Astrocyte (in vitro differentiated cells and primary cell): Measurements from ENCODE around the gene CLIP4. TPM values are rescaled to one million over a fixed set of nuclear protein-coding genes. Genes with fewer than 3 reads are reported as not detected.

ENCODE experiments used
- DNase-seq: peaks from one replicate; pipeline ENCODE4 v3.0.0-alpha.2; 2010; ENCODE audit warnings: low read depth
- FAIRE-seq: peaks from 2 replicates; lab custom pipeline; 2011; peaks lifted over from hg19 to GRCh38; lab: Jason Lieb, UNC
- H2AFZ ChIP-seq: 2 replicates; pipeline ENCODE4 v1.6.0; 2012; ENCODE audit warnings: low read depth, low read length, inconsistent platforms
- H3K27ac ChIP-seq: 2 replicates; pipeline ENCODE4 v1.5.1; 2011; ENCODE audit warnings: low read depth, low read length, inconsistent platforms
- H3K27me3 ChIP-seq: 2 replicates; pipeline ENCODE4 v1.6.0; 2011; ENCODE audit warnings: low read length, inconsistent platforms; ENCODE audit not compliant: insufficient read depth
- H3K36me3 ChIP-seq: 2 replicates; pipeline ENCODE4 v1.5.1; 2011; ENCODE audit warnings: low read length, inconsistent platforms; ENCODE audit not compliant: insufficient read depth
- H3K4me1 ChIP-seq: 2 replicates; pipeline ENCODE4 v1.5.1; 2011; ENCODE audit warnings: low read length, inconsistent platforms; ENCODE audit not compliant: insufficient read depth
- H3K4me2 ChIP-seq: 2 replicates; pipeline ENCODE4 v1.6.0; 2012; ENCODE audit warnings: low read length, inconsistent platforms
- H3K4me3 ChIP-seq: 2 replicates; pipeline ENCODE4 v1.5.1; 2011; ENCODE audit warnings: low read depth, mild to moderate bottlenecking, low read length, inconsistent platforms; ENCODE audit not compliant: insufficient read depth
- H3K79me2 ChIP-seq: 2 replicates; pipeline ENCODE4 v1.6.0; 2012; ENCODE audit warnings: mild to moderate bottlenecking, low read length, inconsistent platforms; ENCODE audit not compliant: insufficient read depth
- H3K9ac ChIP-seq: 2 replicates; pipeline ENCODE4 v1.6.0; 2012; ENCODE audit warnings: mild to moderate bottlenecking, low read length, inconsistent platforms
- H3K9me3 ChIP-seq: 2 replicates; pipeline ENCODE4 v1.5.1; 2012; ENCODE audit warnings: low read depth, mild to moderate bottlenecking, low read length, inconsistent platforms; ENCODE audit not compliant: insufficient read depth
- H4K20me1 ChIP-seq: 2 replicates; pipeline ENCODE4 v1.6.0; 2012; ENCODE audit warnings: low read length, inconsistent platforms; ENCODE audit not compliant: insufficient read depth
- H3K27ac Mint-ChIP-seq: one replicate; pipeline ENCODE4 v1.8.0; 2021; ENCODE audit warnings: mild to moderate bottlenecking, mixed read lengths; ENCODE audit not compliant: unreplicated experiment
- H3K27me3 Mint-ChIP-seq: one replicate; pipeline ENCODE4 v1.8.0; 2021; ENCODE audit warnings: low read depth, mixed read lengths; ENCODE audit not compliant: unreplicated experiment
- H3K36me3 Mint-ChIP-seq: one replicate; pipeline ENCODE4 v1.8.0; 2021; ENCODE audit warnings: low read depth, mixed read lengths; ENCODE audit not compliant: unreplicated experiment
- H3K4me1 Mint-ChIP-seq: one replicate; pipeline ENCODE4 v1.8.0; 2021; ENCODE audit warnings: low read depth, mixed read lengths; ENCODE audit not compliant: unreplicated experiment
- H3K4me3 Mint-ChIP-seq: one replicate; pipeline ENCODE4 v1.8.0; 2021; ENCODE audit warnings: mild to moderate bottlenecking, moderate library complexity, mixed read lengths; ENCODE audit not compliant: unreplicated experiment
- H3K9me3 Mint-ChIP-seq: one replicate; pipeline ENCODE4 v1.8.0; 2021; ENCODE audit warnings: mild to moderate bottlenecking, mixed read lengths; ENCODE audit not compliant: unreplicated experiment
- EZH2 ChIP-seq: IDR thresholded peaks from 2 replicates; pipeline ENCODE4 v1.6.1; 2012; ENCODE audit warnings: mild to moderate bottlenecking, low read length, inconsistent platforms; ENCODE audit not compliant: insufficient read depth
- total RNA-seq: library from RNA; stranded (reverse); gene quantifications from 2 replicates; pipeline ENCODE4 v1.2.1, GENCODE V29; 2021
- TF ChIP-seq, protein P1 (sequence below): IDR thresholded peaks from 2 replicates; pipeline ENCODE4 v1.5.1; 2011; ENCODE audit warnings: low read depth, mild to moderate bottlenecking, inconsistent platforms, low read length, moderate library complexity; ENCODE audit not compliant: insufficient read depth

CLIP4 gene
- total RNA-seq, 1 donor from 2014 or later = 18.4 TPM

DNA sequence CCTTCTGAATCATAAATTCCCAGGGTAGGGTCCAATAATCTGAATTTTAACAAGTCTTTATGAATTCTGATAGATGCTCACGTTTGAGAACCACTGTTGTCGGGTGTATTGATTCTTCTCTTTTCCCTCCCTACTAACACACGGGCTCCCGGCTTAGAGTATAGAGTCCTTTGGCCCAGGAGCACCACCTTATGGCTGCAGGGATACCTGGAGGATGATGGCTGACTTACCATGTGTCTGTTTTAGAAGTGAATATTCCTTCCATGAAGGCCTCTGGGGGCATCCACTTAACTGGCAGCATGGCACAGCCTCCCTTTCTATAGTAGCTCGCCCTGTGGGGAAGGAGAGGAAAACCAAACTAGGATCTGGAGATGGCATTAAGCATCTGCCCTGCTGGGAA lies 91.7 kb downstream of the CLIP4 start:
- Mint-ChIP-seq H3K36me3 (no peaks in the 10 kb centered on the region), H3K4me1 (peaks cover 11% of the 10 kb centered on the region), H3K4me3 (no peak overlapping the region), H3K27ac (no peak overlapping the region), H3K9me3 (peaks cover 3% of the 10 kb centered on the region), H3K27me3 (peaks cover 2% of the 10 kb centered on the region)
- DNase-seq = no peak
- Histone ChIP-seq H3K36me3 (no peaks in the 10 kb centered on the region), H3K9me3 (no peaks in the 10 kb centered on the region), H3K27me3 (no peaks in the 10 kb centered on the region), H3K4me2 (no peak overlapping the region), H3K27ac (no peak overlapping the region), H3K79me2 (no peaks in the 10 kb centered on the region), H3K4me1 (peaks cover 3% of the 10 kb centered on the region), H3K9ac (no peak overlapping the region), H3K4me3 (no peak overlapping the region), H4K20me1 (no peaks in the 10 kb centered on the region), H2AFZ (no peak overlapping the region)
- TF ChIP-seq EZH2 = no peak
- TF ChIP-seq, protein P1, sequence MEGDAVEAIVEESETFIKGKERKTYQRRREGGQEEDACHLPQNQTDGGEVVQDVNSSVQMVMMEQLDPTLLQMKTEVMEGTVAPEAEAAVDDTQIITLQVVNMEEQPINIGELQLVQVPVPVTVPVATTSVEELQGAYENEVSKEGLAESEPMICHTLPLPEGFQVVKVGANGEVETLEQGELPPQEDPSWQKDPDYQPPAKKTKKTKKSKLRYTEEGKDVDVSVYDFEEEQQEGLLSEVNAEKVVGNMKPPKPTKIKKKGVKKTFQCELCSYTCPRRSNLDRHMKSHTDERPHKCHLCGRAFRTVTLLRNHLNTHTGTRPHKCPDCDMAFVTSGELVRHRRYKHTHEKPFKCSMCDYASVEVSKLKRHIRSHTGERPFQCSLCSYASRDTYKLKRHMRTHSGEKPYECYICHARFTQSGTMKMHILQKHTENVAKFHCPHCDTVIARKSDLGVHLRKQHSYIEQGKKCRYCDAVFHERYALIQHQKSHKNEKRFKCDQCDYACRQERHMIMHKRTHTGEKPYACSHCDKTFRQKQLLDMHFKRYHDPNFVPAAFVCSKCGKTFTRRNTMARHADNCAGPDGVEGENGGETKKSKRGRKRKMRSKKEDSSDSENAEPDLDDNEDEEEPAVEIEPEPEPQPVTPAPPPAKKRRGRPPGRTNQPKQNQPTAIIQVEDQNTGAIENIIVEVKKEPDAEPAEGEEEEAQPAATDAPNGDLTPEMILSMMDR = no peak
- FAIRE-seq = no peak

DNA sequence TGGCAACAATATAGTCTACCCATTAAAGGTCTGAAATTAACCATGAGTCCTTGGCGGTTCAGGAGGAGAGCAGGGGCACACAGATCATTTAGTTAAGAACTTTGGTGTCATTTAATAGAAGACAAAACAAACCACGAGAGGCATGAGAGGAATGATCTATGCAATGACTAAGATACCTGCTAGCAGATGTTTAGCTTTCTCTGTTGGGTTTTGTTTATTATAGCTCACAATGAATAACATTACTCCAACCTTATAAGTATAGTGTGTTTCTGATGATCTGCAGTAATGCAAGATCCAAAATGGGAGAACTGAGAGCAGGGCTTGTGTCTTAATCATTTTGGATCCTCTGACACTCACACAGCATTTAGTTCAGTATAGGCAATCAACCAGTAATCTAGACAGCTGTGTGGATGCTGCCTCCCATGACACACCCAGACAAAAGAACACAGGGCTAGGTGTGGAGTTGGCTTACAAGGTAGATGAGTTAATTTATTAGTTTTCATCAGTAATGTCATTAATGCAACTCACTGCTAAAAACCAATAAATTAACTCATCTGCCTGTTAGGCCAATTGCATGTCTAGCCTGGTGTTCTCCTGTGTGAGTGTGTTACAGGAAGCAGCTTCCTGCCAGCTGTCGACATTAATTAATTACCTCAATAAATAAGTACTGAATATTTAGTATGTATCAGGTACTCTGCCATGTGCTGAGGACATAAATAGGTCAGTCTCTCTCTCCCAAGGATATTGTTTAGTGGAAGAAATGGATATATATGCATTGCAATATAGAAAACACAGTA lies 92.3 kb downstream of the CLIP4 start:
- H3K27ac ChIP-seq = no peak overlapping the region
- H3K4me2 ChIP-seq = no peak overlapping the region
- no peaks in the 10 kb centered on the region for H3K36me3 ChIP-seq
- DNase-seq (peak; percentile 14), FAIRE-seq (no peak)
- TF ChIP-seq, protein P1 = no peak
- TF ChIP-seq EZH2 = no peak
- no peak overlapping the region for H3K27ac Mint-ChIP-seq
- H3K9ac ChIP-seq = no peak overlapping the region
- H3K79me2 ChIP-seq = no peaks in the 10 kb centered on the region
- H3K4me1 Mint-ChIP-seq = peaks cover 11% of the 10 kb centered on the region
- H3K4me3 ChIP-seq = no peak overlapping the region
- peaks cover 3% of the 10 kb centered on the region for H3K4me1 ChIP-seq
- peaks cover 2% of the 10 kb centered on the region for H3K27me3 Mint-ChIP-seq
- H3K9me3 ChIP-seq = no peaks in the 10 kb centered on the region
- no peak overlapping the region for H3K4me3 Mint-ChIP-seq
- H3K9me3 Mint-ChIP-seq = peaks cover 3% of the 10 kb centered on the region
- no peaks in the 10 kb centered on the region for H3K27me3 ChIP-seq
- no peaks in the 10 kb centered on the region for H3K36me3 Mint-ChIP-seq
- no peak overlapping the region for H2AFZ ChIP-seq
- no peaks in the 10 kb centered on the region for H4K20me1 ChIP-seq

DNA sequence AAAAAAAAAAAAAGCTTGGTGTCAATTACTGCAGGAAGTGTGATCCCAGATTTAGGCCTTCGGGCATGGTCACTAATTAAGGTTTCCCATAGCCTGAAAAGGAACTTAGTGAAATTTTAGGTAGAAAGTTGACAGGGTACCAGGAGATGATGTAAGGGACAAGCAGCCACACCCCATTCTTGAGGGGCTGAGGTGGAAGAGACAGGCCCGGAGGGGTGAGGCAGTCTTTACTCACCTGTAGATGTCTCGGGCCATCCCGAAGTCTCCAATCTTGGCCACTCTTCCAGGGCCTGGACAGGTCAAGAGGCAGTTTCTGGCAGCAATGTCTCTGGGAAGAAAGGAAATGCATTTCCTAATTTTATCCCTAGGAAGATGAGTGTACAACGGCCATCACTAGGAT lies 94.3 kb downstream of the CLIP4 start:
- Mint-ChIP-seq H3K27ac (no peak overlapping the region), H3K9me3 (peaks cover 3% of the 10 kb centered on the region), H3K4me3 (no peak overlapping the region), H3K36me3 (no peaks in the 10 kb centered on the region), H3K4me1 (peaks cover 16% of the 10 kb centered on the region), H3K27me3 (peaks cover 2% of the 10 kb centered on the region)
- TF ChIP-seq EZH2 = no peak
- TF ChIP-seq, protein P1 = no peak
- H3K36me3 ChIP-seq = no peaks in the 10 kb centered on the region
- no peak overlapping the region for H2AFZ ChIP-seq
- no peaks in the 10 kb centered on the region for H3K79me2 ChIP-seq
- H3K4me2 ChIP-seq = no peak overlapping the region
- no peaks in the 10 kb centered on the region for H4K20me1 ChIP-seq
- H3K9me3 ChIP-seq = no peaks in the 10 kb centered on the region
- FAIRE-seq (no peak), DNase-seq (no peak)
- no peaks in the 10 kb centered on the region for H3K27me3 ChIP-seq
- H3K4me1 ChIP-seq = peaks cover 3% of the 10 kb centered on the region
- H3K9ac ChIP-seq = no peak overlapping the region
- no peak overlapping the region for H3K27ac ChIP-seq
- no peak overlapping the region for H3K4me3 ChIP-seq
